C1 segment of cervical spinal cord (tissue), 14 donors: Measurements from ENCODE around the gene TIMM29.

ENCODE experiments used
- DNase-seq, 14 donors: peaks; one replicate each; lab custom pipeline; 2025; lab: John Stamatoyannopoulos, UW

Gene TIMM29

GRCh38 chr19:10928563-10929401, at the start of gene TIMM29, which contains the start of gene YIPF2:
Gene TIMM29 (plus strand): TSS chr19:10928811. CDS start chr19:10928823, 12 bp downstream.
Gene YIPF2 (minus strand): TSS chr19:10928639. CDS start chr19:10928410, 229 bp downstream.
- DNase-seq = peak; percentile 50 to 98 (median 94)

- no peak for DNase-seq
These were observed 47.1 kb upstream of the TIMM29 start for GRCh38 chr19:10881403-10882107.

GRCh38 chr19:10882108-10882457, 46.5 kb upstream of the TIMM29 start:
- no peak for DNase-seq

- DNase-seq = peak in 1 of 14 donors; percentile 17
These were observed 44.3 kb upstream of the TIMM29 start for GRCh38 chr19:10884274-10884673.

GRCh38 chr19:10885201-10886169, 43.1 kb upstream of the TIMM29 start:
- DNase-seq = no peak

GRCh38 chr19:10887616-10888367, 40.8 kb upstream of the TIMM29 start:
- DNase-seq = peak in 1 of 14 donors; percentile 20

GRCh38 chr19:10888421-10888866, 40.2 kb upstream of the TIMM29 start:
- DNase-seq = no peak

- DNase-seq = no peak
These were observed 38.7 kb upstream of the TIMM29 start for GRCh38 chr19:10889880-10890279.

- peak in 1 of 14 donors; percentile 26 for DNase-seq
These were observed 37.1 kb upstream of the TIMM29 start for GRCh38 chr19:10891405-10892086.

- no peak for DNase-seq
These were observed 36.4 kb upstream of the TIMM29 start for GRCh38 chr19:10892256-10892655.

GRCh38 chr19:10894911-10895213, 33.7 kb upstream of the TIMM29 start:
- DNase-seq = no peak

GRCh38 chr19:10895363-10895762, 33.2 kb upstream of the TIMM29 start:
- DNase-seq = no peak

GRCh38 chr19:10895920-10896319, 32.7 kb upstream of the TIMM29 start:
- DNase-seq = no peak

- peak in 1 of 14 donors; percentile 43 for DNase-seq
These were observed 31.6 kb upstream of the TIMM29 start for GRCh38 chr19:10896851-10897526.

GRCh38 chr19:10898633-10899032, 30.0 kb upstream of the TIMM29 start:
- DNase-seq = no peak

GRCh38 chr19:10899151-10899653, 29.4 kb upstream of the TIMM29 start:
- DNase-seq = peak in 7 of 14 donors; percentile 11 to 71 (median 32)

GRCh38 chr19:10907925-10908324, 20.7 kb upstream of the TIMM29 start:
- no peak for DNase-seq

- no peak for DNase-seq
These were observed 20.1 kb upstream of the TIMM29 start for GRCh38 chr19:10908380-10908960.
